IPS DF 19.7 (cell line): ENCODE results near the gene C22orf31.

Experiments
- DNase-seq: peaks from one replicate; pipeline ENCODE4 v3.0.0-alpha.2; 2013; ENCODE audit warnings: low read depth, low spot score

Gene C22orf31

GRCh38 chr22:29029202-29030000 lies 32.2 kb downstream of the C22orf31 start:
- DNase-seq: no peak

GRCh38 chr22:29028468-29028867 lies 33.2 kb downstream of the C22orf31 start:
- no peak for DNase-seq

- no peak for DNase-seq
Observed at GRCh38 chr22:29026579-29026978, 35.1 kb downstream of the C22orf31 start.

- no peak for DNase-seq
Observed at GRCh38 chr22:29023172-29023796, 38.3 kb downstream of the C22orf31 start.

- no peak for DNase-seq
Observed at GRCh38 chr22:29022101-29022817, 39.4 kb downstream of the C22orf31 start.

GRCh38 chr22:29018293-29019189 lies 43.1 kb downstream of the C22orf31 start:
- DNase-seq: no peak

GRCh38 chr22:29016067-29016938 lies 45.3 kb downstream of the C22orf31 start:
- no peak for DNase-seq

GRCh38 chr22:29014773-29015172 lies 46.9 kb downstream of the C22orf31 start:
- DNase-seq: no peak

- no peak for DNase-seq
Observed at GRCh38 chr22:29014293-29014692, 47.3 kb downstream of the C22orf31 start.

- DNase-seq: no peak
Observed at GRCh38 chr22:29012952-29013351, 48.7 kb downstream of the C22orf31 start.

- no peak for DNase-seq
Observed at GRCh38 chr22:29012101-29012433, 49.6 kb downstream of the C22orf31 start.

GRCh38 chr22:29011240-29012100 lies 50.2 kb downstream of the C22orf31 start:
- DNase-seq: no peak

GRCh38 chr22:29009148-29009547 lies 52.5 kb downstream of the C22orf31 start:
- no peak for DNase-seq
